Measurements from ENCODE around the gene ZMIZ1. TPM values are rescaled to one million over a fixed set of nuclear protein-coding genes. Genes with fewer than 3 reads are reported as not detected.

Gene ZMIZ1
- total and polyA plus RNA-seq, 2 experiments from 2014 or later = 9.2 to 30.9 TPM

DNA sequence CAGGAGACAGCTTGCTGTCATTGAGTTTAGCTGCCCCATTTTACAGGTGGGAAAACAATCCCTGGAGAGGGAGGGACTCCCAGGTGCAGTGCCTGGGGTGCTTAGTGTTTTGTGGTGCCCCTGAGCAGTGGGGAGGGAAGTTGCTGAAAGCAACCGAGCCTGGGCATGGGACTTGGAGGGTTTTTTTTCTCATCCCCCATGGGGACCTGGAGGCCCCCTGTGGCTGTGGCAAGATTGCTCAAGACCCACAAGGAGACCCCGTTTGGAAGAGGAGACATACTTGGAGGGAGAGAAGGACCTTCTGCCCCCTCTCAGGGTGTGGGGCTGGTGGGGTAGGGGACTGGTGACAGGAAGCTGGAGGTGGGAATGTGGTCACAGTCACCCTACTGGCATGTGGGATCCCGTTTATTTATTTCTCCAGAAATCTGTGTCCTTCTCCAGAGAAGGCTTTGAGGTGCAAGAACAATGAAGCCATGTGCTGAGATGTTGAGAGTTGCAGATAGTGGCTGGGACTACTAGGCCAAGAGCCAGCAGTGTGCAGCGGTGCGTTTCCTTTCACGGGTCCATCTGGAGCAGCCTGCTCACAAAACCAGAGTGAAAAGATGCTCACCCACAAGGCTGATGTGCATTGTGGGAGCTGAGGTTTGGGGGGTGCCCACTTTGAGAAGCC is 21.5 kb downstream of the ZMIZ1 start:
- Histone ChIP-seq H3K9me2 (ENCODE audit: insufficient read depth) (no peaks in the 10 kb centered on the region), H3K4me2 (no peak overlapping the region), H2AFZ (no peak overlapping the region), H3F3A (replicated peaks; ENCODE audit: low read depth) (no peaks in the 10 kb centered on the region), H4K20me1 (replicated peaks; ENCODE audit: insufficient read depth) (peaks cover 19% of the 10 kb centered on the region), H3K4me1 (ENCODE audit: insufficient read depth) (peaks cover 8% of the 10 kb centered on the region; the same call in 1 of the 2 replicates), H3K27me3 (ENCODE audit: insufficient read depth) (no peaks in the 10 kb centered on the region), H3K36me3 (ENCODE audit: insufficient read depth) (no peaks in the 10 kb centered on the region), H3K79me2 (replicated peaks; ENCODE audit: insufficient read depth) (peaks cover 92% of the 10 kb centered on the region), H3K4me3 (no peak overlapping the region), H3K27ac (ENCODE audit: low read depth) (no peak overlapping the region)
- no peak for DNase-seq (ENCODE audit: low spot score)
- Mint-ChIP-seq H3K4me3 (no peak overlapping the region), H3K9me3 (no peaks in the 10 kb centered on the region), H3K27me3 (ENCODE audit: insufficient read depth, low read depth, poor library complexity) (peaks cover 15% of the 10 kb centered on the region), H3K36me3 (ENCODE audit: low read depth) (no peaks in the 10 kb centered on the region; the same call in 2 of the 3 replicates), H3K4me1 (peaks cover 58% of the 10 kb centered on the region), H3K27ac (no peak overlapping the region)
- TF ChIP-seq STAT1 (IDR thresholded peaks at IDR 0.05; ENCODE audit: unreplicated experiment) = no peak
- no peak for TF ChIP-seq POLR2AphosphoS5 (IDR thresholded peaks at IDR 0.05; ENCODE audit: low read depth)
- no peak for TF ChIP-seq CREB1 (CRISPR knock-in tag; IDR thresholded peaks at IDR 0.05; ENCODE audit: low read depth)
- TF ChIP-seq EZH2phosphoT487 (IDR thresholded peaks at IDR 0.05; ENCODE audit: unreplicated experiment) = no peak
- no peak for TF ChIP-seq ZNF331 (CRISPR knock-in tag; IDR thresholded peaks at IDR 0.05; ENCODE audit: low read depth)
- TF ChIP-seq, protein P1, sequence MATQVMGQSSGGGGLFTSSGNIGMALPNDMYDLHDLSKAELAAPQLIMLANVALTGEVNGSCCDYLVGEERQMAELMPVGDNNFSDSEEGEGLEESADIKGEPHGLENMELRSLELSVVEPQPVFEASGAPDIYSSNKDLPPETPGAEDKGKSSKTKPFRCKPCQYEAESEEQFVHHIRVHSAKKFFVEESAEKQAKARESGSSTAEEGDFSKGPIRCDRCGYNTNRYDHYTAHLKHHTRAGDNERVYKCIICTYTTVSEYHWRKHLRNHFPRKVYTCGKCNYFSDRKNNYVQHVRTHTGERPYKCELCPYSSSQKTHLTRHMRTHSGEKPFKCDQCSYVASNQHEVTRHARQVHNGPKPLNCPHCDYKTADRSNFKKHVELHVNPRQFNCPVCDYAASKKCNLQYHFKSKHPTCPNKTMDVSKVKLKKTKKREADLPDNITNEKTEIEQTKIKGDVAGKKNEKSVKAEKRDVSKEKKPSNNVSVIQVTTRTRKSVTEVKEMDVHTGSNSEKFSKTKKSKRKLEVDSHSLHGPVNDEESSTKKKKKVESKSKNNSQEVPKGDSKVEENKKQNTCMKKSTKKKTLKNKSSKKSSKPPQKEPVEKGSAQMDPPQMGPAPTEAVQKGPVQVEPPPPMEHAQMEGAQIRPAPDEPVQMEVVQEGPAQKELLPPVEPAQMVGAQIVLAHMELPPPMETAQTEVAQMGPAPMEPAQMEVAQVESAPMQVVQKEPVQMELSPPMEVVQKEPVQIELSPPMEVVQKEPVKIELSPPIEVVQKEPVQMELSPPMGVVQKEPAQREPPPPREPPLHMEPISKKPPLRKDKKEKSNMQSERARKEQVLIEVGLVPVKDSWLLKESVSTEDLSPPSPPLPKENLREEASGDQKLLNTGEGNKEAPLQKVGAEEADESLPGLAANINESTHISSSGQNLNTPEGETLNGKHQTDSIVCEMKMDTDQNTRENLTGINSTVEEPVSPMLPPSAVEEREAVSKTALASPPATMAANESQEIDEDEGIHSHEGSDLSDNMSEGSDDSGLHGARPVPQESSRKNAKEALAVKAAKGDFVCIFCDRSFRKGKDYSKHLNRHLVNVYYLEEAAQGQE (IDR thresholded peaks at IDR 0.05; ENCODE audit: unreplicated experiment) = no peak
- no peak for TF ChIP-seq EZH2 (IDR thresholded peaks at IDR 0.05; ENCODE audit: low read depth, unreplicated experiment)
- TF ChIP-seq NANOG (IDR thresholded peaks at IDR 0.05; ENCODE audit: borderline replicate concordance) = no peak
- TF ChIP-seq, protein P2, sequence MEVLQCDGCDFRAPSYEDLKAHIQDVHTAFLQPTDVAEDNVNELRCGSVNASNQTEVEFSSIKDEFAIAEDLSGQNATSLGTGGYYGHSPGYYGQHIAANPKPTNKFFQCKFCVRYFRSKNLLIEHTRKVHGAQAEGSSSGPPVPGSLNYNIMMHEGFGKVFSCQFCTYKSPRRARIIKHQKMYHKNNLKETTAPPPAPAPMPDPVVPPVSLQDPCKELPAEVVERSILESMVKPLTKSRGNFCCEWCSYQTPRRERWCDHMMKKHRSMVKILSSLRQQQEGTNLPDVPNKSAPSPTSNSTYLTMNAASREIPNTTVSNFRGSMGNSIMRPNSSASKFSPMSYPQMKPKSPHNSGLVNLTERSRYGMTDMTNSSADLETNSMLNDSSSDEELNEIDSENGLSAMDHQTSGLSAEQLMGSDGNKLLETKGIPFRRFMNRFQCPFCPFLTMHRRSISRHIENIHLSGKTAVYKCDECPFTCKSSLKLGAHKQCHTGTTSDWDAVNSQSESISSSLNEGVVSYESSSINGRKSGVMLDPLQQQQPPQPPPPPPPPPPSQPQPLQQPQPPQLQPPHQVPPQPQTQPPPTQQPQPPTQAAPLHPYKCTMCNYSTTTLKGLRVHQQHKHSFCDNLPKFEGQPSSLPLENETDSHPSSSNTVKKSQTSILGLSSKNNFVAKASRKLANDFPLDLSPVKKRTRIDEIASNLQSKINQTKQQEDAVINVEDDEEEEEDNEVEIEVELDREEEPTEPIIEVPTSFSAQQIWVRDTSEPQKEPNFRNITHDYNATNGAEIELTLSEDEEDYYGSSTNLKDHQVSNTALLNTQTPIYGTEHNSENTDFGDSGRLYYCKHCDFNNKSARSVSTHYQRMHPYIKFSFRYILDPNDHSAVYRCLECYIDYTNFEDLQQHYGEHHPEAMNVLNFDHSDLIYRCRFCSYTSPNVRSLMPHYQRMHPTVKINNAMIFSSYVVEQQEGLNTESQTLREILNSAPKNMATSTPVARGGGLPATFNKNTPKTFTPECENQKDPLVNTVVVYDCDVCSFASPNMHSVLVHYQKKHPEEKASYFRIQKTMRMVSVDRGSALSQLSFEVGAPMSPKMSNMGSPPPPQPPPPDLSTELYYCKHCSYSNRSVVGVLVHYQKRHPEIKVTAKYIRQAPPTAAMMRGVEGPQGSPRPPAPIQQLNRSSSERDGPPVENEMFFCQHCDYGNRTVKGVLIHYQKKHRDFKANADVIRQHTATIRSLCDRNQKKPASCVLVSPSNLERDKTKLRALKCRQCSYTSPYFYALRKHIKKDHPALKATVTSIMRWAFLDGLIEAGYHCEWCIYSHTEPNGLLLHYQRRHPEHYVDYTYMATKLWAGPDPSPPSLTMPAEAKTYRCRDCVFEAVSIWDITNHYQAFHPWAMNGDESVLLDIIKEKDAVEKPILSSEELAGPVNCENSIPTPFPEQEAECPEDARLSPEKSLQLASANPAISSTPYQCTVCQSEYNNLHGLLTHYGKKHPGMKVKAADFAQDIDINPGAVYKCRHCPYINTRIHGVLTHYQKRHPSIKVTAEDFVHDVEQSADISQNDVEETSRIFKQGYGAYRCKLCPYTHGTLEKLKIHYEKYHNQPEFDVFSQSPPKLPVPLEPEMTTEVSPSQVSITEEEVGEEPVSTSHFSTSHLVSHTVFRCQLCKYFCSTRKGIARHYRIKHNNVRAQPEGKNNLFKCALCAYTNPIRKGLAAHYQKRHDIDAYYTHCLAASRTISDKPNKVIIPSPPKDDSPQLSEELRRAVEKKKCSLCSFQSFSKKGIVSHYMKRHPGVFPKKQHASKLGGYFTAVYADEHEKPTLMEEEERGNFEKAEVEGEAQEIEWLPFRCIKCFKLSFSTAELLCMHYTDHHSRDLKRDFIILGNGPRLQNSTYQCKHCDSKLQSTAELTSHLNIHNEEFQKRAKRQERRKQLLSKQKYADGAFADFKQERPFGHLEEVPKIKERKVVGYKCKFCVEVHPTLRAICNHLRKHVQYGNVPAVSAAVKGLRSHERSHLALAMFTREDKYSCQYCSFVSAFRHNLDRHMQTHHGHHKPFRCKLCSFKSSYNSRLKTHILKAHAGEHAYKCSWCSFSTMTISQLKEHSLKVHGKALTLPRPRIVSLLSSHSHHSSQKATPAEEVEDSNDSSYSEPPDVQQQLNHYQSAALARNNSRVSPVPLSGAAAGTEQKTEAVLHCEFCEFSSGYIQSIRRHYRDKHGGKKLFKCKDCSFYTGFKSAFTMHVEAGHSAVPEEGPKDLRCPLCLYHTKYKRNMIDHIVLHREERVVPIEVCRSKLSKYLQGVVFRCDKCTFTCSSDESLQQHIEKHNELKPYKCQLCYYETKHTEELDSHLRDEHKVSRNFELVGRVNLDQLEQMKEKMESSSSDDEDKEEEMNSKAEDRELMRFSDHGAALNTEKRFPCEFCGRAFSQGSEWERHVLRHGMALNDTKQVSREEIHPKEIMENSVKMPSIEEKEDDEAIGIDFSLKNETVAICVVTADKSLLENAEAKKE (CRISPR knock-in tag; IDR thresholded peaks at IDR 0.05) = no peak
- no peak for TF ChIP-seq ZNF114 (CRISPR knock-in tag; IDR thresholded peaks at IDR 0.05)
- TF ChIP-seq JUNB (IDR thresholded peaks at IDR 0.05; ENCODE audit: unreplicated experiment) = no peak
- TF ChIP-seq CTCF (conservative IDR thresholded peaks at IDR 0.05; ENCODE audit: low read depth in 2 of 2) = no peak
- TF ChIP-seq, protein P3, sequence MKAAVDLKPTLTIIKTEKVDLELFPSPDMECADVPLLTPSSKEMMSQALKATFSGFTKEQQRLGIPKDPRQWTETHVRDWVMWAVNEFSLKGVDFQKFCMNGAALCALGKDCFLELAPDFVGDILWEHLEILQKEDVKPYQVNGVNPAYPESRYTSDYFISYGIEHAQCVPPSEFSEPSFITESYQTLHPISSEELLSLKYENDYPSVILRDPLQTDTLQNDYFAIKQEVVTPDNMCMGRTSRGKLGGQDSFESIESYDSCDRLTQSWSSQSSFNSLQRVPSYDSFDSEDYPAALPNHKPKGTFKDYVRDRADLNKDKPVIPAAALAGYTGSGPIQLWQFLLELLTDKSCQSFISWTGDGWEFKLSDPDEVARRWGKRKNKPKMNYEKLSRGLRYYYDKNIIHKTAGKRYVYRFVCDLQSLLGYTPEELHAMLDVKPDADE (IDR thresholded peaks at IDR 0.05) = no peak
- ATAC-seq = no peak

All from GM23338 (cell line).